Measurements from ENCODE around the gene CDH22.

CDH22 gene

GRCh38 chr20:46349742-46350056 is 41.4 kb upstream of the CDH22 start:
- TF ChIP-seq SIN3A (IDR thresholded peaks at IDR 0.05; ENCODE audit: borderline replicate concordance, insufficient read depth, low read length), result no peak
- TF ChIP-seq POLR2AphosphoS5 (IDR thresholded peaks at IDR 0.05; ENCODE audit: low read depth, low read length), result no peak
- no peak for TF ChIP-seq REST (IDR thresholded peaks at IDR 0.05; ENCODE audit: insufficient read depth in 1 of 2, low read depth in 2 of 2, low read length in 2 of 2)
- no peak for TF ChIP-seq FOXP2 (optimal IDR thresholded peaks at IDR 0.05; ENCODE audit: borderline replicate concordance, extremely low read depth, extremely low read length, insufficient read depth)
- no peak for TF ChIP-seq TAF1 (IDR thresholded peaks at IDR 0.05; ENCODE audit: borderline replicate concordance, insufficient read depth, low read length)

GRCh38 chr20:46349035-46349741 is 40.9 kb upstream of the CDH22 start:
- TF ChIP-seq FOXP2 (optimal IDR thresholded peaks at IDR 0.05; ENCODE audit: borderline replicate concordance, extremely low read depth, extremely low read length, insufficient read depth) (no peak), REST (IDR thresholded peaks at IDR 0.05; ENCODE audit: insufficient read depth in 1 of 2, low read depth in 2 of 2, low read length in 2 of 2) (0 out of 4 replicates have a peak, but pooled peaks of 1 of the 2 experiments have one; percentile 30)

GRCh38 chr20:46347841-46348803 is 39.8 kb upstream of the CDH22 start:
- TF ChIP-seq FOXP2 (optimal IDR thresholded peaks at IDR 0.05; ENCODE audit: borderline replicate concordance, extremely low read depth, extremely low read length, insufficient read depth) (no peak), TAF1 (IDR thresholded peaks at IDR 0.05; ENCODE audit: borderline replicate concordance, insufficient read depth, low read length) (no peak), POLR2AphosphoS5 (IDR thresholded peaks at IDR 0.05; ENCODE audit: low read depth, low read length) (no peak), SIN3A (IDR thresholded peaks at IDR 0.05; ENCODE audit: borderline replicate concordance, insufficient read depth, low read length) (no peak)

- no peak for TF ChIP-seq POLR2AphosphoS5 (IDR thresholded peaks at IDR 0.05; ENCODE audit: low read depth, low read length)
- no peak for TF ChIP-seq FOXP2 (optimal IDR thresholded peaks at IDR 0.05; ENCODE audit: borderline replicate concordance, extremely low read depth, extremely low read length, insufficient read depth)
- no peak for TF ChIP-seq SIN3A (IDR thresholded peaks at IDR 0.05; ENCODE audit: borderline replicate concordance, insufficient read depth, low read length)
- no peak for TF ChIP-seq TAF1 (IDR thresholded peaks at IDR 0.05; ENCODE audit: borderline replicate concordance, insufficient read depth, low read length)
- no peak for TF ChIP-seq REST (IDR thresholded peaks at IDR 0.05; ENCODE audit: insufficient read depth in 1 of 2, low read depth in 2 of 2, low read length in 2 of 2)
Measured at GRCh38 chr20:46346770-46347169, 38.5 kb upstream of the CDH22 start.

- TF ChIP-seq POLR2AphosphoS5 (IDR thresholded peaks at IDR 0.05; ENCODE audit: low read depth, low read length) (no peak), REST (IDR thresholded peaks at IDR 0.05; ENCODE audit: insufficient read depth in 1 of 2, low read depth in 2 of 2, low read length in 2 of 2) (no peak), FOXP2 (optimal IDR thresholded peaks at IDR 0.05; ENCODE audit: borderline replicate concordance, extremely low read depth, extremely low read length, insufficient read depth) (no peak), SIN3A (IDR thresholded peaks at IDR 0.05; ENCODE audit: borderline replicate concordance, insufficient read depth, low read length) (no peak)
Measured at GRCh38 chr20:46344488-46345162, 36.3 kb upstream of the CDH22 start.
